Astrocyte (in vitro differentiated cells and primary cell): ENCODE results near the gene DPF3. TPM values are rescaled to one million over a fixed set of nuclear protein-coding genes. Genes with fewer than 3 reads are reported as not detected.

Experiments used
- DNase-seq: peaks from one replicate; pipeline ENCODE4 v3.0.0-alpha.2; 2010; ENCODE audit warnings: low read depth
- FAIRE-seq: peaks from 2 replicates; lab custom pipeline; 2011; peaks lifted over from hg19 to GRCh38; lab: Jason Lieb, UNC
- H2AFZ ChIP-seq: 2 replicates; pipeline ENCODE4 v1.6.0; 2012; ENCODE audit warnings: low read depth, low read length, inconsistent platforms
- H3K27ac ChIP-seq: 2 replicates; pipeline ENCODE4 v1.5.1; 2011; ENCODE audit warnings: low read depth, low read length, inconsistent platforms
- H3K27me3 ChIP-seq: 2 replicates; pipeline ENCODE4 v1.6.0; 2011; ENCODE audit warnings: low read length, inconsistent platforms; ENCODE audit not compliant: insufficient read depth
- H3K36me3 ChIP-seq: 2 replicates; pipeline ENCODE4 v1.5.1; 2011; ENCODE audit warnings: low read length, inconsistent platforms; ENCODE audit not compliant: insufficient read depth
- H3K4me1 ChIP-seq: 2 replicates; pipeline ENCODE4 v1.5.1; 2011; ENCODE audit warnings: low read length, inconsistent platforms; ENCODE audit not compliant: insufficient read depth
- H3K4me2 ChIP-seq: 2 replicates; pipeline ENCODE4 v1.6.0; 2012; ENCODE audit warnings: low read length, inconsistent platforms
- H3K4me3 ChIP-seq: 2 replicates; pipeline ENCODE4 v1.5.1; 2011; ENCODE audit warnings: low read depth, mild to moderate bottlenecking, low read length, inconsistent platforms; ENCODE audit not compliant: insufficient read depth
- H3K79me2 ChIP-seq: 2 replicates; pipeline ENCODE4 v1.6.0; 2012; ENCODE audit warnings: mild to moderate bottlenecking, low read length, inconsistent platforms; ENCODE audit not compliant: insufficient read depth
- H3K9ac ChIP-seq: 2 replicates; pipeline ENCODE4 v1.6.0; 2012; ENCODE audit warnings: mild to moderate bottlenecking, low read length, inconsistent platforms
- H3K9me3 ChIP-seq: 2 replicates; pipeline ENCODE4 v1.5.1; 2012; ENCODE audit warnings: low read depth, mild to moderate bottlenecking, low read length, inconsistent platforms; ENCODE audit not compliant: insufficient read depth
- H4K20me1 ChIP-seq: 2 replicates; pipeline ENCODE4 v1.6.0; 2012; ENCODE audit warnings: low read length, inconsistent platforms; ENCODE audit not compliant: insufficient read depth
- H3K27ac Mint-ChIP-seq: one replicate; pipeline ENCODE4 v1.8.0; 2021; ENCODE audit warnings: mild to moderate bottlenecking, mixed read lengths; ENCODE audit not compliant: unreplicated experiment
- H3K27me3 Mint-ChIP-seq: one replicate; pipeline ENCODE4 v1.8.0; 2021; ENCODE audit warnings: low read depth, mixed read lengths; ENCODE audit not compliant: unreplicated experiment
- H3K36me3 Mint-ChIP-seq: one replicate; pipeline ENCODE4 v1.8.0; 2021; ENCODE audit warnings: low read depth, mixed read lengths; ENCODE audit not compliant: unreplicated experiment
- H3K4me1 Mint-ChIP-seq: one replicate; pipeline ENCODE4 v1.8.0; 2021; ENCODE audit warnings: low read depth, mixed read lengths; ENCODE audit not compliant: unreplicated experiment
- H3K4me3 Mint-ChIP-seq: one replicate; pipeline ENCODE4 v1.8.0; 2021; ENCODE audit warnings: mild to moderate bottlenecking, moderate library complexity, mixed read lengths; ENCODE audit not compliant: unreplicated experiment
- H3K9me3 Mint-ChIP-seq: one replicate; pipeline ENCODE4 v1.8.0; 2021; ENCODE audit warnings: mild to moderate bottlenecking, mixed read lengths; ENCODE audit not compliant: unreplicated experiment
- EZH2 ChIP-seq: IDR thresholded peaks from 2 replicates; pipeline ENCODE4 v1.6.1; 2012; ENCODE audit warnings: mild to moderate bottlenecking, low read length, inconsistent platforms; ENCODE audit not compliant: insufficient read depth
- total RNA-seq: library from RNA; stranded (reverse); gene quantifications from 2 replicates; pipeline ENCODE4 v1.2.1, GENCODE V29; 2021
- TF ChIP-seq, protein P1 (sequence below): IDR thresholded peaks from 2 replicates; pipeline ENCODE4 v1.5.1; 2011; ENCODE audit warnings: low read depth, mild to moderate bottlenecking, inconsistent platforms, low read length, moderate library complexity; ENCODE audit not compliant: insufficient read depth

Gene DPF3
- total RNA-seq, 1 donor from 2014 or later = 2.4 TPM

DNA sequence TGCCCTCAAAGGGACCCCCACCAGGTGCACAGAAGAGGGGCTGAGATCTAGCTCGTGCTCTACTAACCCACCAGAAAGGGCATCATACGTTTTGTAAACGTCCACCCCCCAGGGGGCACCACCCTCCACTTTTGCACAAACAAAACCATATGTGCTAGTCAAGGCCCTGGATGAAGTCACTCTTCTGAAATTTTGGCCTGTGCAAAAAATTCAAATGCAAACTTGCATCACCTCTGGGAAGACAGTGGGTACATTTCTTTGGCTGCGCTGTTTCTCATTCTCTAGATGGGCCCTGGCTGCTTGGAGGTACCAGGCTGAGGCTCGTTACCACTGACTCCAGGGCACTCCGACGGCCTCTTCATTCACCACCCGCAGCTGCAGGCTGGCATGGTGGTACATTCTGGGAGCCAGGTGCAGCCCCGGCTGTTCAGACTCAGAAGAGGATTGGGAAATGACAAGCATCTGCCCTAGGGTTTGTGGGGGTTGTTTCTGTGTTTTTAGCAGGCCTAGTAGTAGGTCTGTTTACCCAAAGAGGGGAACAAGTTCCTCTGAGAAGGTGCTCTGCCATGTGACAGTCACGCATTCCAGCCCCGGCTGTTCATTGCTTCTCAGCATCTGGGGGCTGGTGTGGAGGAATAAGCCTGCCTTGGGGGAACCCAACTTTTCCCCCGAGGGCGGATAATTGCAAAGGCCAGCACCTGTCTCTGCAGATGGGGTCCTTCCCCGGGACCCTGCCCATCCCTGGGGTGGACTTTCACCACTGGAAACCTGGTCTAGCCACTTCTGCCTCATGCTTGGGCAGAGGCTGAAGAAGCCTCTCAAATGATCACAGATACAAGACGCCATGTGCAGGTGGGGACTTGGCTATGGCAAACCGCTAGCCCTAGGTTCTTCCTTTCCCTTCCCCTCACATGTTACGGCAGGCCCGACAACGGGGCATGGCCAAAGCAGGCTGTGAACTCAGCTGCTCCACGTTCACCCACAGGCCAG is 147.6 kb downstream of the DPF3 start:
- no peaks in the 10 kb centered on the region for H3K79me2 ChIP-seq
- H3K27me3 Mint-ChIP-seq = no peaks in the 10 kb centered on the region
- no peak overlapping the region for H3K4me3 Mint-ChIP-seq
- FAIRE-seq (peak; percentile 62), DNase-seq (peak; percentile 81)
- peaks cover 4% of the 10 kb centered on the region for H3K9me3 ChIP-seq
- H3K9me3 Mint-ChIP-seq = peaks cover 9% of the 10 kb centered on the region
- no peaks in the 10 kb centered on the region for H3K36me3 ChIP-seq
- H3K4me2 ChIP-seq = peak overlapping the region; percentile 74
- H3K4me1 ChIP-seq = peaks cover 23% of the 10 kb centered on the region
- H3K27ac ChIP-seq = peak overlapping the region; percentile 88
- no peaks in the 10 kb centered on the region for H4K20me1 ChIP-seq
- peak overlapping the region; percentile 63 for H3K9ac ChIP-seq
- peaks cover 9% of the 10 kb centered on the region for H3K4me1 Mint-ChIP-seq
- H3K27ac Mint-ChIP-seq = peak overlapping the region; percentile 66
- H2AFZ ChIP-seq = no peak overlapping the region
- peaks cover 14% of the 10 kb centered on the region for H3K36me3 Mint-ChIP-seq
- H3K27me3 ChIP-seq = no peaks in the 10 kb centered on the region
- no peak overlapping the region for H3K4me3 ChIP-seq
- TF ChIP-seq, protein P1, sequence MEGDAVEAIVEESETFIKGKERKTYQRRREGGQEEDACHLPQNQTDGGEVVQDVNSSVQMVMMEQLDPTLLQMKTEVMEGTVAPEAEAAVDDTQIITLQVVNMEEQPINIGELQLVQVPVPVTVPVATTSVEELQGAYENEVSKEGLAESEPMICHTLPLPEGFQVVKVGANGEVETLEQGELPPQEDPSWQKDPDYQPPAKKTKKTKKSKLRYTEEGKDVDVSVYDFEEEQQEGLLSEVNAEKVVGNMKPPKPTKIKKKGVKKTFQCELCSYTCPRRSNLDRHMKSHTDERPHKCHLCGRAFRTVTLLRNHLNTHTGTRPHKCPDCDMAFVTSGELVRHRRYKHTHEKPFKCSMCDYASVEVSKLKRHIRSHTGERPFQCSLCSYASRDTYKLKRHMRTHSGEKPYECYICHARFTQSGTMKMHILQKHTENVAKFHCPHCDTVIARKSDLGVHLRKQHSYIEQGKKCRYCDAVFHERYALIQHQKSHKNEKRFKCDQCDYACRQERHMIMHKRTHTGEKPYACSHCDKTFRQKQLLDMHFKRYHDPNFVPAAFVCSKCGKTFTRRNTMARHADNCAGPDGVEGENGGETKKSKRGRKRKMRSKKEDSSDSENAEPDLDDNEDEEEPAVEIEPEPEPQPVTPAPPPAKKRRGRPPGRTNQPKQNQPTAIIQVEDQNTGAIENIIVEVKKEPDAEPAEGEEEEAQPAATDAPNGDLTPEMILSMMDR = peak; percentile 20
- no peak for TF ChIP-seq EZH2

DNA sequence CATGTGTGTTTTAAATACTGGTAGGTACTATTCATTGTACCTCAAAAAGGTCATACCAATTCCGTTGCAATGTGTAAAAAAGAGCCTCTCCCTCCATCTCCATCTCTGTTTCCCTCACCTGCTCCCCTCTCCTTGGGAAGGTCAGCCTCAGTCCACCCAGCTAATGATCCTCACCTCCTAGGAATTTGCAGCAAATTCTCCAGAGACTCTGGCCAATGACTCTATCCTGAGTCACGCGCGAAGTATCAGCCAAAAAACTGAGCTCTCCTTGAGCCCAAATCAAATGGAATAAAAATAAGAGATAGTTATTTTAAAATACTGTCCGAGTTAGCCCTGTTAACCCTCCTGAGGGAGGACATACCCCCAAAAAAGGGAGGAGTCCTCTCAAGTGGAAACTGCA is 148.4 kb downstream of the DPF3 start:
- H3K27ac Mint-ChIP-seq = peak overlapping the region; percentile 66

More for the DNA sequence above, 148.4 kb downstream of the DPF3 start:
- peaks cover 9% of the 10 kb centered on the region for H3K9me3 Mint-ChIP-seq
- peaks cover 23% of the 10 kb centered on the region for H3K4me1 ChIP-seq
- peak overlapping the region; percentile 88 for H3K27ac ChIP-seq
- no peaks in the 10 kb centered on the region for H3K27me3 Mint-ChIP-seq
- H3K4me3 Mint-ChIP-seq = no peak overlapping the region
- H3K27me3 ChIP-seq = no peaks in the 10 kb centered on the region
- no peak overlapping the region for H2AFZ ChIP-seq
- no peak overlapping the region for H3K4me3 ChIP-seq
- no peaks in the 10 kb centered on the region for H3K36me3 ChIP-seq
- peak overlapping the region; percentile 63 for H3K9ac ChIP-seq
- peak; percentile 86 for DNase-seq
- TF ChIP-seq, protein P1 = no peak
- no peak for TF ChIP-seq EZH2
- H3K4me2 ChIP-seq = peak overlapping the region; percentile 74
- peak; percentile 86 for FAIRE-seq
- peaks cover 9% of the 10 kb centered on the region for H3K4me1 Mint-ChIP-seq
- no peaks in the 10 kb centered on the region for H4K20me1 ChIP-seq
- peaks cover 14% of the 10 kb centered on the region for H3K36me3 Mint-ChIP-seq
- peaks cover 4% of the 10 kb centered on the region for H3K9me3 ChIP-seq
- H3K79me2 ChIP-seq = no peaks in the 10 kb centered on the region
